AG10803 (cell line): ENCODE results near the gene SLC22A3.

Experiments
- DNase-seq: peaks from one replicate; pipeline ENCODE4 v3.0.0; 2010; ENCODE audit warnings: low read depth
- H3K4me3 ChIP-seq: 2 replicates; pipeline ENCODE4 v1.5.1; 2011; ENCODE audit warnings: mild to moderate bottlenecking, low read length, control low read depth
- CTCF ChIP-seq: conservative IDR thresholded peaks from 2 replicates; pipeline ENCODE4 v1.5.1; 2011; ENCODE audit warnings: mild to moderate bottlenecking, low read length, control low read depth, inconsistent platforms

The SLC22A3 gene

GRCh38 chr6:160435935-160436334 lies 87.8 kb downstream of the SLC22A3 start:
- no peak for TF ChIP-seq CTCF
- no peak for DNase-seq
- H3K4me3 ChIP-seq: no peak overlapping the region

- H3K4me3 ChIP-seq: no peak overlapping the region
- TF ChIP-seq CTCF: no peak
- DNase-seq: no peak
Measured at GRCh38 chr6:160437154-160437553, 89.0 kb downstream of the SLC22A3 start.

- H3K4me3 ChIP-seq: no peak overlapping the region
- no peak for TF ChIP-seq CTCF
- no peak for DNase-seq
Measured at GRCh38 chr6:160437775-160438174, 89.6 kb downstream of the SLC22A3 start.

- no peak overlapping the region for H3K4me3 ChIP-seq
- DNase-seq: no peak
- no peak for TF ChIP-seq CTCF
Measured at GRCh38 chr6:160438481-160438880, 90.3 kb downstream of the SLC22A3 start.

GRCh38 chr6:160439751-160440150 lies 91.6 kb downstream of the SLC22A3 start:
- no peak for DNase-seq
- TF ChIP-seq CTCF: no peak
- H3K4me3 ChIP-seq: no peak overlapping the region

GRCh38 chr6:160442151-160442550 lies 94.0 kb downstream of the SLC22A3 start:
- TF ChIP-seq CTCF: no peak
- no peak overlapping the region for H3K4me3 ChIP-seq
- no peak for DNase-seq

- no peak for TF ChIP-seq CTCF
- H3K4me3 ChIP-seq: no peak overlapping the region
- DNase-seq: no peak
Measured at GRCh38 chr6:160445130-160445529, 97.0 kb downstream of the SLC22A3 start.
